ENCODE results near the gene ATG7.
"Not testable (repeated sequence)": the region's sequence is repeated elsewhere in the genome, so short reads cannot be mapped to it uniquely, and the experiment has no call there.

ATG7 gene

GRCh38 chr3:11465744-11466616 lies 193.8 kb downstream of the ATG7 start:
- DNase-seq (ENCODE audit: low read depth in 2 of 2): no peak

GRCh38 chr3:11467875-11468274 lies 195.7 kb downstream of the ATG7 start:
- DNase-seq (ENCODE audit: low read depth in 2 of 2): no peak

GRCh38 chr3:11470031-11470853 lies 198.0 kb downstream of the ATG7 start:
- no peak for DNase-seq (ENCODE audit: low read depth in 2 of 2)

- DNase-seq (ENCODE audit: low read depth in 2 of 2): no peak
Observed at GRCh38 chr3:11475324-11475723, 203.1 kb downstream of the ATG7 start.

GRCh38 chr3:11476735-11477144 lies 204.5 kb downstream of the ATG7 start:
- DNase-seq (ENCODE audit: low read depth in 2 of 2): no peak

- DNase-seq (ENCODE audit: low read depth in 2 of 2): no peak
Observed at GRCh38 chr3:11477407-11477911, 205.3 kb downstream of the ATG7 start.

GRCh38 chr3:11478167-11478566 lies 206.0 kb downstream of the ATG7 start:
- no peak for DNase-seq (ENCODE audit: low read depth in 2 of 2)

GRCh38 chr3:11479221-11479620 lies 207.0 kb downstream of the ATG7 start:
- DNase-seq (ENCODE audit: low read depth in 2 of 2): no peak

GRCh38 chr3:11480663-11481298 lies 208.6 kb downstream of the ATG7 start:
- no peak for DNase-seq (ENCODE audit: low read depth in 2 of 2)

- no peak for DNase-seq (ENCODE audit: low read depth in 2 of 2)
Observed at GRCh38 chr3:11481556-11481955, 209.4 kb downstream of the ATG7 start.

- DNase-seq (ENCODE audit: low read depth in 2 of 2): no peak
Observed at GRCh38 chr3:11482021-11482420, 209.8 kb downstream of the ATG7 start.

GRCh38 chr3:11488356-11488755 lies 216.2 kb downstream of the ATG7 start:
- not testable (repeated sequence) for DNase-seq (ENCODE audit: low read depth in 2 of 2)

GRCh38 chr3:11494131-11494916 lies 222.1 kb downstream of the ATG7 start:
- DNase-seq (ENCODE audit: low read depth in 2 of 2): no peak

GRCh38 chr3:11495948-11496557 lies 223.9 kb downstream of the ATG7 start:
- no peak for DNase-seq (ENCODE audit: low read depth in 2 of 2)

- DNase-seq (ENCODE audit: low read depth in 2 of 2): no peak
Observed at GRCh38 chr3:11498177-11498576, 226.0 kb downstream of the ATG7 start.

GRCh38 chr3:11498646-11499045 lies 226.4 kb downstream of the ATG7 start:
- DNase-seq (ENCODE audit: low read depth in 2 of 2): no peak

- no peak for DNase-seq (ENCODE audit: low read depth in 2 of 2)
Observed at GRCh38 chr3:11499144-11499543, 226.9 kb downstream of the ATG7 start.

- DNase-seq (ENCODE audit: low read depth in 2 of 2): not testable (repeated sequence)
Observed at GRCh38 chr3:11502413-11502812, 230.2 kb downstream of the ATG7 start.

- no peak for DNase-seq (ENCODE audit: low read depth in 2 of 2)
Observed at GRCh38 chr3:11507719-11508118, 235.5 kb downstream of the ATG7 start.

GRCh38 chr3:11508346-11509172 lies 236.4 kb downstream of the ATG7 start:
- DNase-seq (ENCODE audit: low read depth in 2 of 2): no peak
